IPS DF 6.9 (cell line): Measurements from ENCODE around the gene ADAMTS13.
"Not testable (repeated sequence)": the region's sequence is repeated elsewhere in the genome, so short reads cannot be mapped to it uniquely, and the experiment has no call there.

Experiments
- DNase-seq: peaks from one replicate; pipeline ENCODE4 v3.0.0-alpha.2; 2013; ENCODE audit warnings: low read depth, low spot score
- H3K27ac ChIP-seq: one replicate; pipeline ENCODE4 v1.5.1; 2013; ENCODE audit warnings: low read length, control low read depth
- H3K27me3 ChIP-seq: 2 replicates; pipeline ENCODE4 v1.6.1; 2013; ENCODE audit warnings: mild to moderate bottlenecking, low read length; ENCODE audit not compliant: control insufficient read depth, insufficient read depth
- H3K36me3 ChIP-seq: 2 replicates; pipeline ENCODE4 v1.6.1; 2013; ENCODE audit warnings: low read length; ENCODE audit not compliant: control insufficient read depth, insufficient read depth
- H3K4me1 ChIP-seq: 2 replicates; pipeline ENCODE4 v1.6.1; 2013; ENCODE audit warnings: low read length; ENCODE audit not compliant: control insufficient read depth, insufficient read depth
- H3K4me3 ChIP-seq: 2 replicates; pipeline ENCODE4 v1.5.1; 2013; ENCODE audit warnings: mild to moderate bottlenecking, low read length
- H3K9me3 ChIP-seq: 2 replicates; pipeline ENCODE4 v1.6.1; 2013; ENCODE audit warnings: low read length, inconsistent platforms; ENCODE audit not compliant: control insufficient read depth, insufficient read depth
- WGBS: extraction: QIAGEN DNeasy Blood & Tissue Kit; methylation state at CpG from one replicate; pipeline ENCODE4 v1.1.7; 2013; ENCODE audit warnings: mixed read lengths, missing lambda C conversion rate; ENCODE audit not compliant: insufficient read length, insufficient coverage; 5-methylcytosine and 5-hydroxymethylcytosine counted together

Gene ADAMTS13

DNA sequence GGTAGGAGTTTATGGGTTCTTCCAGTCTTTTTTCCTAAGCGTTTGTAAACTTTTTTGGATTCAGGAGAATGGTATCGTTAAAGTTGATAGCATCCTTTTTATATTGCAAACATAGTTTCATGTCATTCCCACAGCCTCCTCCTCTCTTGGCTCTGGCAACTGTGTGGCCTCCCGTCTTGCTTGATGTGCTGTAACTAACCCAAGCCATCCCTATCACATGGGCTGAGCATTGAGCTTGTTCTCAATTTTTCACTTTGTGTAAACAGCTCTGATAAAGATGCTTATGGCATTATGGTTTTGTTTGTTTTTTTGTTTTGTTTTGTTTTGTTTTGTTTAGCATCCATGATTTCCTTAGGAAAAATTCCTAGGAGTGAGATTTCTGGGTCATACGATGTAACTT is 41.4 kb upstream of the ADAMTS13 start:
- no peak for DNase-seq
- Histone ChIP-seq H3K27ac (no peak overlapping the region), H3K4me1 (no peaks in the 10 kb centered on the region), H3K9me3 (no peaks in the 10 kb centered on the region; the same call in 1 of the 2 replicates), H3K4me3 (no peak overlapping the region), H3K27me3 (no peaks in the 10 kb centered on the region), H3K36me3 (no peaks in the 10 kb centered on the region)
- WGBS, result no CpG with 5 or more reads among the region's 4 CpGs

DNA sequence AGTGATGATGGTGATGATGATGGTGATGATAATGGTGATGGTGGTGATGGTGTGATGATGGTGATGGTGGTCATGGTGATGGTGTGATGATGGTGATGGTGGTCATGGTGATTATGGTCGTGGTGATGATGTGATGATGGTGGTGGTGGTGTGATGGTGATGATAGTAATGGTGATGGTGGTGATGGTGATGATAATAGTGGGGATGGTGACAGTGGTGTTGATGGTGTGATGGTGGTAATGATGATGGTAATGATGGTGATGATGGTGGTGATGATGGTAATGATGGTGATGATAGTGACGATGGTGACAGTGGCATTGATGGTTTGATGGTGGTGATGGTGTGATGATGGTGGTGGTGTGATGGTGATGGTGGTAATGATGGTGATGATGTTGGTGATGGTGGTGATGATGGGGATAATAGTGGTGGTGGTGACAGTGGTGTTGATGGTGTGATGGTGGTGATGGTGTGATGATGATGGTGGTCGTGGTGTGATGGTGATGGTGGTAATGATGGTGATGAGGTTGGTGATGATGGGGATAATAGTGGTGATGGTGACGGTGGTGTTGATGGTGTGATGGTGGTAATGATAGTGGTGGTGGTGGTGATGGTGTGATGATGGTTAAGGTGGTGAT is 39.5 kb upstream of the ADAMTS13 start:
- H3K4me1 ChIP-seq, result no peaks in the 10 kb centered on the region
- 100% methylated on average over 4 of the region's 4 CpGs for WGBS
- no peak overlapping the region for H3K4me3 ChIP-seq
- H3K27me3 ChIP-seq, result no peaks in the 10 kb centered on the region
- no peaks in the 10 kb centered on the region for H3K36me3 ChIP-seq
- no peak overlapping the region for H3K27ac ChIP-seq
- no peak for DNase-seq
- H3K9me3 ChIP-seq, result no peaks in the 10 kb centered on the region; the same call in 1 of the 2 replicates

DNA sequence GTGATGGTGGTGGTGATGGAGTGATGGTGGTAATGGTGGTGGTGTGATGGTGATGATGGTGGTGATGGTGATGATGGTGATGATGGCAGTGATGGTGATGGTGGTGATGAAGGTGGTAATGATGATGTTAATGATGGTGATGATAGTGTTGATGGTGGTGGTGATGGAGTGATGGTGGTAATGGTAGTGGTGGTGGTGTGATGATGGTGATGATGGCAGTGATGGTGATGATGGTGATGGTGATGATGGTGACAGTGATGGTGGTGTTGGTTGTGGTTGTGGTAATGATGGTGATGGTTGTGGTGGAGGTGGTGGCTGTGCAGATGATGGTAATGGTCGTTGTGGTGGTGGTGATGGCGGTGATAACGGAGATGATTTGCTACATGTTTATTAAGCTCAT is 38.7 kb upstream of the ADAMTS13 start:
- WGBS, result no CpG with 5 or more reads among the region's 3 CpGs
- Histone ChIP-seq H3K27me3 (no peaks in the 10 kb centered on the region), H3K27ac (no peak overlapping the region), H3K9me3 (no peaks in the 10 kb centered on the region), H3K4me1 (no peaks in the 10 kb centered on the region), H3K36me3 (no peaks in the 10 kb centered on the region), H3K4me3 (no peak overlapping the region)
- DNase-seq, result no peak

GRCh38 chr9:133384736-133385321 is 37.3 kb upstream of the ADAMTS13 start:
- no peaks in the 10 kb centered on the region for H3K36me3 ChIP-seq
- no peak overlapping the region for H3K4me3 ChIP-seq
- no peak overlapping the region for H3K27ac ChIP-seq
- no peaks in the 10 kb centered on the region for H3K4me1 ChIP-seq
- H3K27me3 ChIP-seq, result no peaks in the 10 kb centered on the region
- no peak for DNase-seq
- H3K9me3 ChIP-seq, result no peaks in the 10 kb centered on the region
- WGBS, result no CpG with 5 or more reads among the region's 17 CpGs

GRCh38 chr9:133385452-133385851 is 36.7 kb upstream of the ADAMTS13 start:
- Histone ChIP-seq H3K36me3 (no peaks in the 10 kb centered on the region), H3K27ac (no peak overlapping the region), H3K27me3 (no peaks in the 10 kb centered on the region), H3K4me3 (no peak overlapping the region), H3K4me1 (no peaks in the 10 kb centered on the region), H3K9me3 (no peaks in the 10 kb centered on the region)
- no peak for DNase-seq
- no CpG with 5 or more reads among the region's 14 CpGs for WGBS

- DNase-seq, result no peak
- H3K27ac ChIP-seq, result no peak overlapping the region
- no peaks in the 10 kb centered on the region for H3K4me1 ChIP-seq
- H3K27me3 ChIP-seq, result no peaks in the 10 kb centered on the region
- no peaks in the 10 kb centered on the region for H3K9me3 ChIP-seq
- H3K36me3 ChIP-seq, result no peaks in the 10 kb centered on the region
- no peak overlapping the region for H3K4me3 ChIP-seq
- WGBS, result no CpG with 5 or more reads among the region's 13 CpGs
Measured at GRCh38 chr9:133386338-133386737, 35.8 kb upstream of the ADAMTS13 start.

GRCh38 chr9:133387680-133388079 is 34.5 kb upstream of the ADAMTS13 start:
- no peaks in the 10 kb centered on the region for H3K4me1 ChIP-seq
- H3K9me3 ChIP-seq, result no peaks in the 10 kb centered on the region
- H3K36me3 ChIP-seq, result no peaks in the 10 kb centered on the region
- no peak for DNase-seq
- H3K4me3 ChIP-seq, result no peak overlapping the region
- no peak overlapping the region for H3K27ac ChIP-seq
- H3K27me3 ChIP-seq, result no peaks in the 10 kb centered on the region
- WGBS, result no CpG with 5 or more reads among the region's 9 CpGs

- Histone ChIP-seq H3K4me3 (no peak overlapping the region), H3K27ac (no peak overlapping the region), H3K27me3 (no peaks in the 10 kb centered on the region), H3K4me1 (no peaks in the 10 kb centered on the region), H3K36me3 (no peaks in the 10 kb centered on the region), H3K9me3 (no peaks in the 10 kb centered on the region)
- DNase-seq, result no peak
- WGBS, result no CpG with 5 or more reads among the region's 12 CpGs
Measured at GRCh38 chr9:133389025-133389557, 33.1 kb upstream of the ADAMTS13 start.

DNA sequence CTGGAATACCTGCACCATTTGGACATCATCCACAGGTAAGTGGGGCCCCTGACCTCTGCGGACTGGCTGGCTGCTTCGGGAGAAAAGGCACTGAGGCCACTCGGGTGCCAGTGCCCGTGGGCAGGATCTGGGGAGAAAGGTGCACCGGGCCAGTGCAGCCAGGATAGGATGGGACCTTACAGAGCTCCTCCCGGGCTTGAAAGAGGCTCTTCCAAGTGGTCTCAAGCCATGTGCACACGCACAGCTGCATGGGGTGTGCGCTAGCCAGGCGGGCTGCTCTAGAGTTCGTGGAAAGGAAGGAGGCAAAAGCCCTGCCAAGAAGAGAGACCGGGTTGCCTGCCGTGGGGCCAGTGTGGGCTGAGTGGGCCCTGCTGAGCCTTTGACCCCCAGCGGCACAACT is 32.6 kb upstream of the ADAMTS13 start:
- H3K9me3 ChIP-seq, result no peaks in the 10 kb centered on the region
- no CpG with 5 or more reads among the region's 13 CpGs for WGBS
- no peaks in the 10 kb centered on the region for H3K4me1 ChIP-seq
- no peak overlapping the region for H3K27ac ChIP-seq
- no peaks in the 10 kb centered on the region for H3K27me3 ChIP-seq
- DNase-seq, result no peak
- H3K4me3 ChIP-seq, result no peak overlapping the region
- H3K36me3 ChIP-seq, result no peaks in the 10 kb centered on the region

DNA sequence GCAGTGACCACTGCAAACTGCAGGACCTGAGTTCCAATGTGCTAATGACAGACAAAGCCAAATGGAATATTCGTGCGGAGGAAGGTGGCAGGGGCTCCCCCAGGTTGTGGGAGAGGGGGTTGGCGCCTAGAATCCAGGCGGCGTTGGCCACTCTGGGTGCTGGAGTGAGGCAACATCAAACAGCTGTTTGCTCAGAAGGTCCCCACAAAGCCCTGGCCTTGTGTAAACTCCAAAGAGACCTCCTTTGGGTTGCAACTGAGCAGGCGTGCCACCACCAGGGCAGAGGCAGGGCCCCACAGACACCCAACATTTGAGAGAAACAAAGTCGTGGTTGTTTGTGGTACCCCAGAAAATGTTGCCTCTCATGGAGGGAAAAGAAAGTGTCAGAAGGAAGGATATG is 31.5 kb upstream of the ADAMTS13 start:
- no peak for DNase-seq
- Histone ChIP-seq H3K27ac (no peak overlapping the region), H3K27me3 (no peaks in the 10 kb centered on the region), H3K9me3 (no peaks in the 10 kb centered on the region), H3K36me3 (no peaks in the 10 kb centered on the region), H3K4me3 (no peak overlapping the region; the same call in 1 of the 2 replicates), H3K4me1 (no peaks in the 10 kb centered on the region)
- no CpG with 5 or more reads among the region's 7 CpGs for WGBS

DNA sequence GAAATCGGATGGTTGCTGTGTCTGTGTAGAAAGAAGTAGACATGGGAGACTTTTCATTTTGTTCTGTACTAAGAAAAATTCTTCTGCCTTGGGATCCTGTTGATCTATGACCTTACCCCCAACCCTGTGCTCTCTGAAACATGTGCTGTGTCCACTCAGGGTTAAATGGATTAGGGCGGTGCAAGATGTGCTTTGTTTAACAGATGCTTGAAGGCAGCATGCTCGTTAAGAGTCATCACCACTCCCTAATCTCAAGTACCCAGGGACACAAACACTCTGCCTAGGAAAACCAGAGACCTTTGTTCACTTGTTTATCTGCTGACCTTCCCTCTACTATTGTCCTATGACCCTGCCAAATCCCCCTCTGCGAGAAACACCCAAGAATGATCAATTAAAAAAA is 30.7 kb upstream of the ADAMTS13 start:
- H3K4me1 ChIP-seq, DNase-seq, H3K36me3 ChIP-seq, H3K9me3 ChIP-seq, H3K27ac ChIP-seq, H3K27me3 ChIP-seq, H3K4me3 ChIP-seq: not testable (repeated sequence)
- WGBS, result no CpG with 5 or more reads among the region's 4 CpGs
